K562 (cell line): Measurements from ENCODE around the gene SPEM3. TPM values are rescaled to one million over a fixed set of nuclear protein-coding genes. Genes with fewer than 3 reads are reported as not detected.

Source experiments
- ATAC-seq: fragments of 200-7000 bp; cut with Tn5 transposase; 3 replicates; pipeline ENCODE4 v1.9.1; 2020; ENCODE audit warnings: moderate library complexity
- BruUV-seq: library from RNA; stranded (reverse); fragments of 400-500 nt; replicated peaks from 2 replicates; lab custom pipeline; 2021; lab: Mats Ljungman, UMichigan
- CTCF ChIA-PET: fragments of 300-600 bp; formaldehyde crosslinking; extraction: SDS; loops from one replicate; lab custom pipeline; 2021; ENCODE audit warnings: low intra/inter-chr PET ratio; lab: Yijun Ruan, JAX
- POLR2A ChIA-PET: fragments of 300-600, 350-650 bp; sonication (Branson Sonifier 250); formaldehyde crosslinking; extraction: SDS; loops from one replicate; lab custom pipeline; 2021; ENCODE audit warnings: antibody characterized with exemption, inconsistent platforms; lab: Yijun Ruan, JAX
- DNase-seq, 4 experiments: peaks; one replicate each; pipeline versions ENCODE4 v3.0.0 to v3.0.0-alpha.2; 2011 to 2018; ENCODE audit warnings: low spot score in 3 of 4, mixed read lengths in 3 of 4; ENCODE audit errors: extremely low read depth in 1 of 4
- FAIRE-seq: peaks from 2 replicates; lab custom pipeline; 2011; peaks lifted over from hg19 to GRCh38; lab: Jason Lieb, UNC
- H2AFZ ChIP-seq: 2 replicates; pipeline ENCODE4 v1.6.0; 2011; ENCODE audit warnings: low read depth, low read length, control low read depth, inconsistent platforms
- H3K27ac ChIP-seq: fragments of 200-600 bp; 3 replicates; pipeline ENCODE4 v1.8.0; 2011; ENCODE audit warnings: low read depth, mild to moderate bottlenecking, control low read depth, inconsistent platforms, low read length, moderate library complexity, mixed read lengths; ENCODE audit errors: extremely low read depth
- H3K27me3 ChIP-seq, 2 experiments: fragments of 300-600 bp in 1 of 2; 2 replicates in 1 of 2; 3 replicates in 1 of 2; pipeline versions ENCODE4 v1.6.0 to v1.8.0; 2011; ENCODE audit warnings: inconsistent platforms in 2 of 2, low read length in 2 of 2, mild to moderate bottlenecking in 1 of 2, mixed read lengths in 1 of 2, moderate library complexity in 1 of 2; ENCODE audit not compliant: control insufficient read depth in 2 of 2, insufficient read depth in 2 of 2
- H3K36me3 ChIP-seq: fragments of 300-600 bp; 3 replicates; pipeline ENCODE4 v1.8.0; 2011; ENCODE audit warnings: mild to moderate bottlenecking, low read length, inconsistent platforms; ENCODE audit not compliant: control insufficient read depth, insufficient read depth
- H3K4me1 ChIP-seq, 2 experiments: fragments of 200-600 bp in 1 of 2; replicated peaks in 1 of 2; 2 replicates in 1 of 2; 3 replicates in 1 of 2; pipeline versions ENCODE4 v1.5.1 to v1.8.0; 2011; ENCODE audit warnings: inconsistent platforms in 2 of 2, low read length in 2 of 2, mild to moderate bottlenecking in 1 of 2, mixed read lengths in 1 of 2, moderate library complexity in 1 of 2; ENCODE audit not compliant: control insufficient read depth in 2 of 2, insufficient read depth in 2 of 2
- H3K4me2 ChIP-seq: 2 replicates; pipeline ENCODE4 v1.6.1; 2011; ENCODE audit warnings: low read length, control low read depth, inconsistent platforms, mixed read lengths; ENCODE audit not compliant: insufficient read depth
- H3K4me3 ChIP-seq: fragments of 200-600 bp; sonication (generic), shearing (Covaris generic); 2 replicates; pipeline ENCODE4 v1.5.1; 2016; ENCODE audit warnings: control low read depth, inconsistent platforms
- H3K79me2 ChIP-seq: fragments of 200-600 bp; 3 replicates; pipeline ENCODE4 v1.8.0; 2011; ENCODE audit warnings: low read length, inconsistent platforms; ENCODE audit not compliant: control insufficient read depth, insufficient read depth
- H3K9ac ChIP-seq, 2 experiments: 2 replicates each; pipeline versions ENCODE4 v1.6.0 to v1.6.1; 2011; ENCODE audit warnings: low read depth in 2 of 2, low read length in 2 of 2, control low read depth in 1 of 2, inconsistent platforms in 1 of 2, mild to moderate bottlenecking in 1 of 2, mixed read lengths in 1 of 2; ENCODE audit not compliant: insufficient read depth in 1 of 2
- H3K9me1 ChIP-seq: one replicate; pipeline ENCODE4 v1.6.0; 2011; ENCODE audit warnings: inconsistent platforms, mild to moderate bottlenecking, low read length, moderate library complexity; ENCODE audit not compliant: control insufficient read depth, insufficient read depth
- H3K9me3 ChIP-seq: replicated peaks from 2 replicates; pipeline ENCODE4 v1.5.1; 2011; ENCODE audit warnings: low read depth, low read length, inconsistent platforms; ENCODE audit not compliant: control insufficient read depth, insufficient read depth
- H4K20me1 ChIP-seq: replicated peaks from 2 replicates; pipeline ENCODE4 v1.6.1; 2011; ENCODE audit warnings: low read length, inconsistent platforms, mixed read lengths; ENCODE audit not compliant: control insufficient read depth, insufficient read depth
- CREB5 ChIP-seq: fragments of 250-450 bp; sonication (Bioruptor Pico); IDR thresholded peaks from 2 replicates; pipeline ENCODE4 v1.5.0; 2020; ENCODE audit warnings: mild to moderate bottlenecking
- CUX1 ChIP-seq: fragments of 200-800 bp; sonication (Bioruptor generic); IDR thresholded peaks from 2 replicates; pipeline ENCODE4 v1.6.1; 2016; ENCODE audit warnings: missing genetic modification characterization, missing compliant biosample characterization
- POLR2B ChIP-seq: fragments of 450-650 bp; IDR thresholded peaks from 2 replicates; pipeline ENCODE4 v1.6.1; 2018; ENCODE audit warnings: low read depth; ENCODE audit not compliant: partially characterized antibody
- POLR2G ChIP-seq: fragments of 200-400 bp; formaldehyde crosslinking; IDR thresholded peaks from 2 replicates; pipeline ENCODE4 v1.6.1; 2017; ENCODE audit warnings: low read depth, mild to moderate bottlenecking, antibody characterized with exemption, low read length, moderate library complexity
- PURB ChIP-seq: sonication (generic); formaldehyde crosslinking; IDR thresholded peaks from 2 replicates; pipeline ENCODE4 v1.9.0; 2021; ENCODE audit warnings: low read depth, mild to moderate bottlenecking, missing genetic modification reagents
- TEAD1 ChIP-seq, 2 experiments: fragments of 450-650 bp in 1 of 2; sonication (generic) in 1 of 2; formaldehyde crosslinking; IDR thresholded peaks; 2 replicates each; pipeline versions ENCODE4 v1.4.0 to v1.8.0; 2020 to 2022; ENCODE audit warnings: mild to moderate bottlenecking in 2 of 2, missing genetic modification reagents in 1 of 2
- USF1 ChIP-seq: sonication (generic); formaldehyde crosslinking; IDR thresholded peaks from 2 replicates; pipeline ENCODE4 v1.9.0; 2022; ENCODE audit warnings: mild to moderate bottlenecking, missing genetic modification reagents
- ZNF740 ChIP-seq, 3 experiments: fragments of 200-800 bp in 1 of 3; sonication (Bioruptor generic) in 1 of 3; sonication (generic) in 1 of 3; formaldehyde crosslinking in 1 of 3; IDR thresholded peaks; 2 replicates each; pipeline versions ENCODE4 v1.6.1 to v1.8.0; 2016 to 2022; ENCODE audit warnings: mild to moderate bottlenecking in 2 of 3, missing compliant biosample characterization in 2 of 3, missing genetic modification characterization in 2 of 3, missing genetic modification reagents in 1 of 3
- WGBS: fragments of 100-300 bp; shearing (Covaris generic); methylation state at CpG from one replicate; pipeline ENCODE4 v1.1.6; 2016; ENCODE audit warnings: low coverage, mixed read lengths; ENCODE audit not compliant: insufficient coverage; ENCODE audit errors: missing lambda C conversion rate; 5-methylcytosine and 5-hydroxymethylcytosine counted together
- in situ Hi-C: fragments of 300-500 bp; cut with MboI; formaldehyde crosslinking; loops from 4 replicates; pipeline ENCODE4 v1.15.0; 2018; ENCODE audit warnings: inconsistent platforms, mixed read lengths
- intact Hi-C: fragments of 100-400 bp; cut with micrococcal nuclease; formaldehyde crosslinking; loops from 2 replicates; pipeline ENCODE4 v1.14.2; 2022
- polyA plus RNA-seq, 8 experiments: library from polyadenylated mRNA; depleted of rRNA in 4 of 8; stranded (reverse) in 5 of 8; unstranded in 3 of 8; fragments of >200 nt; fragmentation: Nextera tagmentation in 2 of 8; fragmentation: Illumina TruSeq in 1 of 8; extraction: Ambion mirVana in 2 of 8; extraction: Trizol in 1 of 8; gene quantifications; 2 replicates each; pipeline versions ENCODE4 v1.2.1 to v1.2.3, GENCODE V29; 2011 to 2014; ENCODE audit warnings: inconsistent platforms in 1 of 8, missing spikeins in 1 of 8
- total RNA-seq, 7 experiments: library from RNA; depleted of rRNA in 6 of 7; stranded (reverse); fragments of >200 nt in 6 of 7; fragmentation: Illumina TruSeq in 2 of 7; extraction: Trizol in 2 of 7; gene quantifications; 2 replicates each; pipeline versions ENCODE4 v1.2.1 to v1.2.3, GENCODE V29; 2011 to 2021; ENCODE audit warnings: low replicate concordance in 1 of 7

SPEM3 gene
- total and polyA plus RNA-seq, 9 of the 15 experiments (the other 6 are each of a cell fraction or from before 2014, with no cell fraction given): not detected

GRCh38 chr17:7440113-7440833, 11.6 kb downstream of the SPEM3 start (continued):
- TF ChIP-seq USF1 (peak; percentile 73), TEAD1 (CRISPR knock-in tag; IDR thresholded peaks at IDR 0.05) (0 out of 4 replicates have a peak, but pooled peaks of 1 of the 2 experiments have one; percentile 19), POLR2G (0 out of 2 replicates have a peak, but pooled peaks have one; percentile 40)
- TF ChIP-seq, all 486 proteins: peak for 11

- WGBS: 3% methylated on average over 10 of the region's 12 CpGs
- ATAC-seq: peak; percentile 50
- no peak for TF ChIP-seq CREB5 (CRISPR knock-in tag)
- no peak for TF ChIP-seq POLR2B
- no peak for TF ChIP-seq CUX1 (CRISPR knock-in tag)
- 0 out of 2 replicates have a peak, but pooled peaks have one; percentile 39 for TF ChIP-seq ZNF740 (CRISPR knock-in tag; IDR thresholded peaks at IDR 0.05)
- no peak for TF ChIP-seq ZNF740 (tag; IDR thresholded peaks at IDR 0.05)
- no peak for TF ChIP-seq PURB (CRISPR knock-in tag)
Measured at GRCh38 chr17:7440834-7441195, 12.2 kb downstream of the SPEM3 start.

More at GRCh38 chr17:7440834-7441195, 12.2 kb downstream of the SPEM3 start:
- Histone ChIP-seq H3K27me3 (no peaks in the 10 kb centered on the region), H3K27ac (no peak overlapping the region; the same call in 2 of the 3 replicates), H3K9me1 (peaks cover 3% of the 10 kb centered on the region), H3K79me2 (peaks cover 7% of the 10 kb centered on the region; the same call in 2 of the 3 replicates), H3K9ac (peak overlapping the region in 1 of 2 experiments; percentile 84; a peak in 3 of 4 replicates), H3K4me2 (peak overlapping the region; percentile 54; the same call in 1 of the 2 replicates), H3K36me3 (no peaks in the 10 kb centered on the region), H3K4me1 (peaks cover 20 to 74% of the 10 kb centered on the region in 2 experiments; a peak in 4 of 5 replicates), H4K20me1 (no peaks in the 10 kb centered on the region), H2AFZ (0 out of 2 replicates have a peak overlapping the region, but pooled peaks have one; percentile 47), H3K9me3 (no peaks in the 10 kb centered on the region), H3K4me3 (no peak overlapping the region)
- ChIA-PET POLR2A (interaction anchor here (0.6 to 2.0 kb wide), 5 partner anchors 36 to 68 kb away, joined by 3 to 8 read pairs (median 6); partner anchors contain the start of genes POLR2A and ZBTB4), CTCF (no interaction called here)
- FAIRE-seq (peak; percentile 74), DNase-seq (peak; percentile 52 to 67 (median 52))
- in situ Hi-C loops: no loop called here
- BruUV-seq: no TSS peak
- intact Hi-C loops: no loop called here
